Measurements from ENCODE around the gene ITGAV. TPM values are rescaled to one million over a fixed set of nuclear protein-coding genes. Genes with fewer than 3 reads are reported as not detected.

ITGAV gene
- total and polyA plus RNA-seq, 8 donors = 9.0 to 83.3 (median 29.4) TPM

DNA sequence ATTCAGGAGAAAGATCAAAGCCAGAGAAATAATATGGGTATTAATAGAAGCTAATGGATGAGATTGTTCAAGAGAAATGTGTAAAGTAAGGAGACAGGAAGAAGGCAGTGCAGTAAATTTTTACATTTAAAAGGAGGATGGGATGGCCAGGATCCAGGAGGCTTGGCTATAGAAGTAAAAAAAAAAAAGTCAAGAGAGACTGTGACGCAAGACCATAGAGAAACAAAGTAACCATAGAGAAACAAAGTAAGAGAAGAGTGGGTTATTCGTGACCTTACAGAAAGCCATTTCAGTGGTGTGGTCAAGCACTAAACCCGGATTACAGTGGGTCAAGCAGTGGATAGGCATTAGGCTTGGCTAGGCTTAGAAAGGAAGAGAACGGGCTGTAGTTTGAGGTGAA is 93.5 kb downstream of the ITGAV start:
- H3K27ac ChIP-seq = no peak overlapping the region
- intact Hi-C loops (cut with DNase I) = no loop called here
- H3K36me3 ChIP-seq = peaks cover 0 to 11% (median 0%) of the 10 kb centered on the region in 3 donors
- H3K4me1 ChIP-seq = no peaks in the 10 kb centered on the region
- FAIRE-seq (no peak), DNase-seq (no peak), ATAC-seq (no peak)
- TF ChIP-seq, protein P1, sequence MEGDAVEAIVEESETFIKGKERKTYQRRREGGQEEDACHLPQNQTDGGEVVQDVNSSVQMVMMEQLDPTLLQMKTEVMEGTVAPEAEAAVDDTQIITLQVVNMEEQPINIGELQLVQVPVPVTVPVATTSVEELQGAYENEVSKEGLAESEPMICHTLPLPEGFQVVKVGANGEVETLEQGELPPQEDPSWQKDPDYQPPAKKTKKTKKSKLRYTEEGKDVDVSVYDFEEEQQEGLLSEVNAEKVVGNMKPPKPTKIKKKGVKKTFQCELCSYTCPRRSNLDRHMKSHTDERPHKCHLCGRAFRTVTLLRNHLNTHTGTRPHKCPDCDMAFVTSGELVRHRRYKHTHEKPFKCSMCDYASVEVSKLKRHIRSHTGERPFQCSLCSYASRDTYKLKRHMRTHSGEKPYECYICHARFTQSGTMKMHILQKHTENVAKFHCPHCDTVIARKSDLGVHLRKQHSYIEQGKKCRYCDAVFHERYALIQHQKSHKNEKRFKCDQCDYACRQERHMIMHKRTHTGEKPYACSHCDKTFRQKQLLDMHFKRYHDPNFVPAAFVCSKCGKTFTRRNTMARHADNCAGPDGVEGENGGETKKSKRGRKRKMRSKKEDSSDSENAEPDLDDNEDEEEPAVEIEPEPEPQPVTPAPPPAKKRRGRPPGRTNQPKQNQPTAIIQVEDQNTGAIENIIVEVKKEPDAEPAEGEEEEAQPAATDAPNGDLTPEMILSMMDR (IDR thresholded peaks at IDR 0.05) = no peak
- no peaks in the 10 kb centered on the region for H3K9me3 ChIP-seq
- WGBS, 2 donors = 83 to 85% methylated on average over 4 of the region's 4 CpGs
- no peak overlapping the region for H3K4me3 ChIP-seq
- no peaks in the 10 kb centered on the region for H3K27me3 ChIP-seq

DNA sequence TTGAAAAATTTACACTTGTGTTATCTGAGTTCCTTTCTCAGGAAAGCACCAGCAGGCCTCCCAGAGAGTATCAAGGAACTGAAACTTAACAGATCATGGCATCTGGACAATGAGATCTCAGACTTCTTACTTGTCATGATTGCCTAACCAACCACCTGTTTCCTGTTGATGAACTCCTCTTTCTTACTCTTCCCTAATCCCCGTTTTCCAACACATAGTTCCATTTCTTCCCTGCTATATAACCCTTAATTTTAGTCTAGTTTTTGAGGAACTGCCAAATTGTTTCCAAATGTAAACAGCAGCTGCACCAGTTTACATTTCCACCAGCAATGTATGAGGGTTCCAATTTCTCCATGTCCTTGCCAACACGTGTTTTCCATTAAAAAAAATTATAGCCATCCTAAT is 98.0 kb downstream of the ITGAV start:
- TF ChIP-seq, protein P1 (IDR thresholded peaks at IDR 0.05) = no peak
- H3K36me3 ChIP-seq = no peaks in the 10 kb centered on the region
- no peaks in the 10 kb centered on the region for H3K4me1 ChIP-seq
- no peak overlapping the region for H3K27ac ChIP-seq
- DNase-seq (no peak), FAIRE-seq (no peak), ATAC-seq (no peak)
- no peaks in the 10 kb centered on the region for H3K27me3 ChIP-seq
- intact Hi-C loops (cut with DNase I) = no loop called here
- no peak overlapping the region for H3K4me3 ChIP-seq
- 52 to 68% methylated on average over 2 of the region's 2 CpGs for WGBS, 2 donors
- H3K9me3 ChIP-seq = no peaks in the 10 kb centered on the region

DNA sequence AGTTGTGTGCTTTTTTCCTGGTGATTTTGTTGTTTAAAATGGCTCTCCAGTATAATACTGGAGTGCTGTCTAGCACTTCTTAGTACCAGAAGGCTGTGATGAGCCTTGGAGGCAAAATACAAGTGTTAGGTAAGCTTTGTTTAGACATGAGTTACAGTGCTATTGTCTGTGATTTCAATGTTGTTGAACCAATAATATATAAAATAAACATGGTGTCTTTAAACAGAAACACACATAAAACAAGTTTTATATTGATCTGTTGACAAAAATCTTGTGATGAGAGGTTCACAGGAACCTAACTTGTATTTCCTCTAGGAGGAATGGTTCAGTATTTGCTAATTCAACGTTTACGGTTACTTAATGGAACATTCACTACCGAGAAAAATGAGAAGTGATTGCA is 99.0 kb downstream of the ITGAV start:
- no peak for DNase-seq
- Histone ChIP-seq H3K9me3 (no peaks in the 10 kb centered on the region), H3K4me3 (no peak overlapping the region), H3K4me1 (no peaks in the 10 kb centered on the region), H3K27ac (no peak overlapping the region), H3K27me3 (no peaks in the 10 kb centered on the region), H3K36me3 (no peaks in the 10 kb centered on the region)
- WGBS, 2 donors = 62 to 65% methylated on average over 3 of the region's 3 CpGs
- FAIRE-seq = no peak
- TF ChIP-seq, protein P1 (IDR thresholded peaks at IDR 0.05) = no peak
- intact Hi-C loops (cut with DNase I) = no loop called here
- ATAC-seq = no peak

DNA sequence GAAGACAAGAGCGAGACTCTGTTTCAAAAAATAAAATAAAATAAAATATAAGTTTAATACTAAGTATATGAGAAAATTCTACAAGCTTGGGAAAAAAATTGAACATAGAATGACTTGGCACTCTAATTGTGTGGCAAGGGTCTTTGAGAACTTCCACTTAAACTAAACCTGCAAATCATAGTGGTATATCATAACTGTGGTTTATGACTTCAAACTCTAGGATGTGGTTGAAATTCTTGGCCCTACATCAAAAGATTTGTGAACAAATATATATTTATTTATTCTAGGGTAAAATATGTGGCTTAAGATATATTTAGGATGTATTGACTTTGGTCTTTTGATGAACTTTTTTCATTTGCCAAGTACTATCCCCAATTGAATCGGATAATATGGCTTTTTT is 100.9 kb downstream of the ITGAV start:
- ATAC-seq = no peak
- no peak for FAIRE-seq

DNA sequence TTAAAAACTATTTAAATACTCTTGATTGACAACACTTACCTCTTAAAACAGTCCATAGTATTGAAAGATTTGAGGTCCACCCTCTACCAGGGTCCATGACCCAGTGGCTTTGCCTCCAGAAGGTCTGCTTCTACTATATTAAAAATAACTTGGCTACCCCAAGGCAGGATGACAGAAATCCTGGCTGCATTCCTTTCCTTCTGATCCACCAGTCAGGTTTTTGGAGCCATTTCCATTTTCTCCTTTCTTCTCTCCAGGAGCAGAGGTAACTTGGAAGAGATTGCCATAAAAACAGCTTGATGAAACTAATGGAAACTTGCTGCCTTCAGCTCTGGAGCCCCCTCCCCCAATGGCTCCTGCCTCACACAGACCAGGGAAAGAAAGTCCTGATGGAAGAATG is 101.4 kb downstream of the ITGAV start:
- intact Hi-C loops (cut with DNase I) = no loop called here
- H3K27ac ChIP-seq = no peak overlapping the region
- no peaks in the 10 kb centered on the region for H3K27me3 ChIP-seq
- H3K4me1 ChIP-seq = no peaks in the 10 kb centered on the region
- TF ChIP-seq, protein P1 (IDR thresholded peaks at IDR 0.05) = no peak
- ATAC-seq (no peak), DNase-seq (no peak), FAIRE-seq (no peak)
- H3K36me3 ChIP-seq = no peaks in the 10 kb centered on the region
- H3K9me3 ChIP-seq = no peaks in the 10 kb centered on the region
- no peak overlapping the region for H3K4me3 ChIP-seq

More for the DNA sequence above, 100.9 kb downstream of the ITGAV start:
- Histone ChIP-seq H3K27me3 (no peaks in the 10 kb centered on the region), H3K9me3 (no peaks in the 10 kb centered on the region), H3K4me1 (no peaks in the 10 kb centered on the region), H3K4me3 (no peak overlapping the region), H3K27ac (no peak overlapping the region), H3K36me3 (no peaks in the 10 kb centered on the region)
- TF ChIP-seq, protein P1 (IDR thresholded peaks at IDR 0.05) = no peak
- intact Hi-C loops (cut with DNase I) = no loop called here
- DNase-seq = no peak
- 88 to 94% methylated on average over 2 of the region's 2 CpGs for WGBS, 2 donors

Measured in pancreas (tissue), 10 donors.